HEK293T (cell line): ENCODE measurements around the gene AP2S1.
"Not testable (repeated sequence)": the region's sequence is repeated elsewhere in the genome, so short reads cannot be mapped to it uniquely, and the experiment has no call there.

Experiments used
- CTCF ChIA-PET: fragments of 350-600 bp; formaldehyde crosslinking; extraction: SDS; loops from one replicate; lab custom pipeline; 2021; ENCODE audit warnings: antibody characterized with exemption, inconsistent platforms; lab: Yijun Ruan, JAX
- POLR2A ChIA-PET: fragments of 350-600 bp; formaldehyde crosslinking; extraction: SDS; loops from one replicate; lab custom pipeline; 2020; ENCODE audit warnings: antibody characterized with exemption, inconsistent platforms; lab: Yijun Ruan, JAX
- DNase-seq: peaks from one replicate; pipeline ENCODE4 v3.0.0; 2012; ENCODE audit warnings: mixed read lengths; ENCODE audit errors: extremely low spot score
- ARNT ChIP-seq: fragments of 450-650 bp; IDR thresholded peaks from 2 replicates; pipeline ENCODE4 v1.6.1; 2017; ENCODE audit warnings: mild to moderate bottlenecking
- BHLHE40 ChIP-seq: fragments of 450-650 bp; IDR thresholded peaks from 2 replicates; pipeline ENCODE4 v1.6.1; 2016; ENCODE audit warnings: mild to moderate bottlenecking, moderate library complexity, borderline replicate concordance
- CTBP1 ChIP-seq: fragments of 450-650 bp; IDR thresholded peaks from 2 replicates; pipeline ENCODE4 v1.6.1; 2016; ENCODE audit warnings: borderline replicate concordance
- ELF4 ChIP-seq: fragments of 450-650 bp; IDR thresholded peaks from 2 replicates; pipeline ENCODE4 v1.6.1; 2017; ENCODE audit warnings: antibody characterized with exemption
- FOXA1 ChIP-seq: fragments of 450-650 bp; IDR thresholded peaks from 2 replicates; pipeline ENCODE4 v1.6.1; 2016; ENCODE audit warnings: mild to moderate bottlenecking
- FOXK2 ChIP-seq: fragments of 450-650 bp; IDR thresholded peaks from 2 replicates; pipeline ENCODE4 v1.6.1; 2016; ENCODE audit warnings: mild to moderate bottlenecking
- FOXM1 ChIP-seq: fragments of 450-650 bp; IDR thresholded peaks from 2 replicates; pipeline ENCODE4 v1.6.1; 2017; ENCODE audit warnings: mild to moderate bottlenecking, borderline replicate concordance
- HDGF ChIP-seq: fragments of 450-650 bp; IDR thresholded peaks from 2 replicates; pipeline ENCODE4 v1.6.1; 2017; ENCODE audit warnings: antibody characterized with exemption, borderline replicate concordance
- L3MBTL2 ChIP-seq: fragments of 450-650 bp; conservative IDR thresholded peaks from 2 replicates; pipeline ENCODE4 v1.6.1; 2016; ENCODE audit warnings: mild to moderate bottlenecking
- LEF1 ChIP-seq: fragments of 450-650 bp; IDR thresholded peaks from 2 replicates; pipeline ENCODE4 v1.6.1; 2017; ENCODE audit warnings: mild to moderate bottlenecking, borderline replicate concordance
- NFRKB ChIP-seq: fragments of 450-650 bp; IDR thresholded peaks from 2 replicates; pipeline ENCODE4 v1.6.1; 2016; ENCODE audit warnings: mild to moderate bottlenecking, moderate library complexity
- SP1 ChIP-seq: fragments of 450-650 bp; IDR thresholded peaks from 2 replicates; pipeline ENCODE4 v1.6.1; 2017
- SUZ12 ChIP-seq: fragments of 450-650 bp; IDR thresholded peaks from 2 replicates; pipeline ENCODE4 v1.6.1; 2016; ENCODE audit warnings: mild to moderate bottlenecking
- TARDBP ChIP-seq: fragments of 450-650 bp; IDR thresholded peaks from 2 replicates; pipeline ENCODE4 v1.6.1; 2016
- ZNF384 ChIP-seq: fragments of 450-650 bp; IDR thresholded peaks from 2 replicates; pipeline ENCODE4 v1.6.1; 2016
- TF ChIP-seq, protein P1 (sequence below): fragments of 450-650 bp; IDR thresholded peaks from 2 replicates; pipeline ENCODE4 v1.6.1; 2016

Gene AP2S1

DNA sequence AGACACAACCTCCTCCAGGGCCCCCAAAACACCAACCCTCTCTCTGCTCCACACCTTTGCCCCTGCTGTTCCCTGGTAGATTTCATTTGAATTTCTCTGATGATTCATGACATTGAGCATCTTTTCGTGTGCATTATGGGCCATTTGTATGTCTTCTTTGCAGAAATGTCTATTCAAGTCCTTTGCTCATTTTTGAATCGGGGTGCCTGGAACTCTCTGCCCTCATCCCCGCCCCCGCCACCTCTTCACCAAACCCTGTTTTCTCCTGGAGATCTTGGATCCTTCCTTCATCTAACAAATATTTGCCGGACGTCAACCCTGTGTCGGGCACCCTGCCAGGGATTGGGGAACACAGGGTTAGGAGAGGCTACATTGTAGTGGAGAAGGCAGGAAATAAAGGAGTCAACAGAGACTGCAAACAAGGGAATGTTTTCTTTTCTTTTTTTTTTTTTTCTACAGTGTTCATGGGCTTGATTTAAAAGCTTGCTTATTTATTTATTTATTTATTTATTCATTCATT, 36.7 kb downstream of the AP2S1 start:
- POLR2A ChIA-PET, result interaction anchor here (1.4 kb wide), 1 partner anchor 29 kb away, joined by 3 read pairs; no protein-coding TSS in a partner anchor
- CTCF ChIA-PET, result no interaction called here
- TF ChIP-seq FOXK2 (no peak), L3MBTL2 (no peak), BHLHE40 (no peak), FOXM1 (no peak), SUZ12 (no peak), ZNF384 (no peak), ELF4 (no peak), ARNT (no peak), FOXA1 (no peak), NFRKB (no peak)
- DNase-seq, result no peak

DNA sequence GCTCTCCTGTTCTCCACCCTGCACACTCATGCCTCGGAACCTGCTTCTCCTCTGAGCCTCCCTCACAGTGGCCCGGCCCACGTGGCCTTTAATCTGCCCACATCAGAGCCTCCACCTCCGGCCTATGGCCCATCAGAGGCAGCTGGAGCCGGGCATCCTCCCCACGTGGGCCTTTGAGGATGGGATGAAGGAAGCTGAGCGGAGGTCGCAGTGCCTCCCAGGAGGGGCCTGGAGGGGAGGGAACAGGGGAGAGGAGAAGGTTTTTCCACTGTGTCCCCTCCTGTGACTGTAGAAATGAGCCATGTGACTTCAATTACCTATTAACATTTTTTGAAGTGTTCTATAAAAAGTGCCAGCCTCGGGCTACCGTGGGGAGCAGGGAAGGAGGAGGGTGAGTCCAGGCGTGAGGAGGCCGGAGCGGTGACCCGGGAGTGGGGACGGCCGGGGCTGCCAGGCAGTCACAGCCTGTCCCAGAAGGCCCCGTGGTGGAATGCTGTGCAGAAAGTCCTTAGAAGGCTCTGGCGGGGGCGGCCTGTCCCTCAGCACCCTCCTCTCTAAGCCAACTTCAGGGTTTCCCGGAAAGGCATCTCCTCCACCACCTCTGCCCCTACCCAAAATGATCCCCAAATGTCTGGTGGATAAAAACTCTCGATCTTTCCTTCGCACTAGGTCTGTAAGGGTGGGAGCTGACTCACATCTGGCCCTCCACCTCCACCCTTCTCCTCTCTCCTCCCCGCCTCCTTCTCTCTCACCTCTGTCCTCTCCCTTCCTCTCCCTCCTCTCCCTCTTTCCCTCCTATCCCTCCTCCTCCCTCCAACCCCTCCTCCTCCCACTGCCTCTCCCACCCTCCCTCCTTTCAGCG, 37.4 kb downstream of the AP2S1 start:
- ChIA-PET POLR2A (interaction anchor here (1.4 kb wide), 1 partner anchor 28 kb away, joined by 3 read pairs; no protein-coding TSS in a partner anchor), CTCF (interaction anchor here (0.8 kb wide), 1 partner anchor 16 kb away, joined by 4 read pairs; no protein-coding TSS in a partner anchor)
- no peak for TF ChIP-seq SUZ12
- TF ChIP-seq HDGF, result no peak
- no peak for TF ChIP-seq ELF4
- no peak for TF ChIP-seq CTBP1
- TF ChIP-seq NFRKB, result no peak
- TF ChIP-seq SP1, result no peak
- TF ChIP-seq FOXA1, result no peak
- TF ChIP-seq LEF1, result no peak
- no peak for DNase-seq

DNA sequence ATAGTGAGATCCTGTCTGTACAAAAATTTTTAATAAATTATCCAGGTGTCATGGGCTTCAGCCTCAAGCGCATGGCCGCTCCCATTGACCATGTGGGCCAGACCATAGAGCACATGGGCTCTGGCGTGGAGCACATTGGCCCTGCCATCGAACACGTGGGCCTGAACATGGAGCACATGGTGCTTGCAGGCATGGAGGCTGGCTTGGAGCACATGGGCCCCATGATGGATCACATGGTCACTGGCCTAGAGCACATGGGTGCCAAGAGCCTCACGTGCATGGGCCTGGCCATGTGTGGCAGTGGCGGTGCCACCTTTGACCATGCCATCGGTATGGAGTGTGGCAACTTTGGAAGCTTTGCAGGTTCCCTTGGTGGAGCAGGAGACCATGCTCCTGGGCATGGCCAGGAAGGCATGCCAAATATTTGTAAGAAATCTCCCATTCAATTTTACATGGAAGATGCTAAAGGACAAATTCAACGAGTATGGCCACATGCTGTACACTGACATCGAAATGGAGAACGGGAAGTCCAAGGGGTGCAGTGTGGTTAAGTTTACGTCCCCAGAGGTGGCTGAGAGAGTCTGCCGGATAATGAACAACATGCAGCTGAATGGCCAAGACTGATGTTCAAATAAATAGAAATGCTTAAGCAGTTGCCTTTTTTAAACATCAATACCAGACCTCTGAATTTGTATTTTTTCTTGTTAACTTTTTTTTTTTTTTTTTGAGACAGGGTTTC, 40.9 kb downstream of the AP2S1 start:
- TF ChIP-seq TARDBP (no peak), HDGF (no peak), ZNF384 (no peak), CTBP1 (no peak), NFRKB (no peak), ELF4 (no peak), SUZ12 (no peak), SP1 (no peak), L3MBTL2 (no peak; the same call in 1 of the 2 replicates), FOXM1 (no peak), LEF1 (no peak), BHLHE40 (no peak), FOXA1 (no peak)
- TF ChIP-seq, protein P1, sequence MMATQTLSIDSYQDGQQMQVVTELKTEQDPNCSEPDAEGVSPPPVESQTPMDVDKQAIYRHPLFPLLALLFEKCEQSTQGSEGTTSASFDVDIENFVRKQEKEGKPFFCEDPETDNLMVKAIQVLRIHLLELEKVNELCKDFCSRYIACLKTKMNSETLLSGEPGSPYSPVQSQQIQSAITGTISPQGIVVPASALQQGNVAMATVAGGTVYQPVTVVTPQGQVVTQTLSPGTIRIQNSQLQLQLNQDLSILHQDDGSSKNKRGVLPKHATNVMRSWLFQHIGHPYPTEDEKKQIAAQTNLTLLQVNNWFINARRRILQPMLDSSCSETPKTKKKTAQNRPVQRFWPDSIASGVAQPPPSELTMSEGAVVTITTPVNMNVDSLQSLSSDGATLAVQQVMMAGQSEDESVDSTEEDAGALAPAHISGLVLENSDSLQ, result no peak
- DNase-seq, result no peak
- CTCF ChIA-PET, result interaction anchor here (0.6 kb wide), 1 partner anchor 1129 kb away, joined by 3 read pairs; no protein-coding TSS in a partner anchor
- POLR2A ChIA-PET, result interaction anchor here (1.2 kb wide), 1 partner anchor 21 kb away, joined by 3 read pairs; the partner anchor contains the start of gene SLC1A5

DNA sequence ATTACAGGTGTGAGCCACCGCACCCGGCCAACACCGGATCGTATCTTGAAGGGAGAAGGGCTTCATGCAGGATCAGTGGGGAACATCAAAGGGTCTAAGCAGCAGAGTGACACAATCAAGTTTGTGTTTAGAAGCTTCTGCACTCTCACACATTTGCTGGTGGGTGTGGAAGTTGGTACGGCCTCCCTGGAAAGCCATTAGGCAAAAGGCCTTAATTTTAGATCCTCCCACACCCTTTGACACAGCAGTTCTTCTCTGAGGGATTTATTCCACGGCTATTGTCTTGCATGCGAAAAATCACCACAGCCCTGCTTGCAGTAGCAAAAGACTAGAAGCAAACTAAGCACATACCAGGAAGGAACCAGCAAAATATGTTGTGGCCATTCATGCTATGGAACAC, 44.0 kb downstream of the AP2S1 start:
- POLR2A ChIA-PET, result interaction anchor here (2.1 to 2.4 kb wide), 2 partner anchors 19 to 21 kb away, joined by 5 to 6 read pairs; no protein-coding TSS in a partner anchor

DNA sequence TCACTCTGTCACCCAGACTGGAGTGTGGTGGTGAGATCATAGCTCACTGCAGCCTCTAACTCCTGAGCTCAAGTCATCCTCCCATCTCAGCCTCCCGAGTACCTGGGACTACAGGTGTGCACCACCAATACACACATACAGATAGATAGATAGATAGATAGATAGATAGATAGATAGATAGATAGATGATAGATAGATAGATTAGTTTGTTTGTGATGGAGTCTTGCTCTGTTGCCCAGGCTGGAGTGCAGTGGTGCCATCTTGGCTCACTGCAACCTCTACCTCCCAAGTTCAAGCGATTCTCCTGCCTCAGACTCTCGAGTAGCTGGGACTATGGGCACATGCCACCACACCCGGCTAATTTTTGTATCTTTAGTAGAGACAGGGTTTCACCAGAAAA, 46.2 kb downstream of the AP2S1 start:
- DNase-seq, result not testable (repeated sequence)
- ChIA-PET POLR2A (interaction anchor here (1.6 to 2.4 kb wide), 2 partner anchors 16 to 17 kb away, joined by 5 read pairs; partner anchors contain the start of gene SLC1A5), CTCF (interaction anchor here (1.2 kb wide), 1 partner anchor 18 kb away, joined by 4 read pairs; no protein-coding TSS in a partner anchor)

More for the DNA sequence above, 44.0 kb downstream of the AP2S1 start:
- DNase-seq, result no peak
- CTCF ChIA-PET, result no interaction called here
- TF ChIP-seq NFRKB (no peak), BHLHE40 (no peak), L3MBTL2 (no peak)

DNA sequence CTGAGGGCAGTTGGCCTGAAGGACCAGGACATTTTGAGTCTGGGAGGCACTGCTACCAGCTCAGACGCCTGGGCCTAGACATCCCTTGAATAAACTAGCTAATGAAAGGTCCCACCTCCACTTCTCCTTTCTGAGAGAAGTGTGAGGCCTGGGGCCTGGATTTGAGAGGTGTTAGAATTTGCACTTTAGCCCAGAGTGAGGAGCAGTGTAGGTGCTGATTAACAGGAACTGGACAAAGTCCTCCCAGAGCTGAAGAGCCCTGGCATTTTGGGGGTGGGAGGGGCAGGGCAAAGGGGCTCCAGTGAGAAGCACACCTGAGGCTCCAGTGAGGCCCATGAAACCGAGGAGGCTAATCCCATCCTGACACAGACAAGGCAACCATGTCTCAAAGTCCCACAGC, 47.1 kb downstream of the AP2S1 start:
- ChIA-PET CTCF (no interaction called here), POLR2A (no interaction called here)
- no peak for DNase-seq
- no peak for TF ChIP-seq CTBP1
- TF ChIP-seq TARDBP, result no peak
- TF ChIP-seq SUZ12, result no peak
- no peak for TF ChIP-seq BHLHE40
- TF ChIP-seq L3MBTL2, result no peak
- TF ChIP-seq FOXA1, result no peak
- TF ChIP-seq HDGF, result no peak
- TF ChIP-seq FOXM1, result no peak

DNA sequence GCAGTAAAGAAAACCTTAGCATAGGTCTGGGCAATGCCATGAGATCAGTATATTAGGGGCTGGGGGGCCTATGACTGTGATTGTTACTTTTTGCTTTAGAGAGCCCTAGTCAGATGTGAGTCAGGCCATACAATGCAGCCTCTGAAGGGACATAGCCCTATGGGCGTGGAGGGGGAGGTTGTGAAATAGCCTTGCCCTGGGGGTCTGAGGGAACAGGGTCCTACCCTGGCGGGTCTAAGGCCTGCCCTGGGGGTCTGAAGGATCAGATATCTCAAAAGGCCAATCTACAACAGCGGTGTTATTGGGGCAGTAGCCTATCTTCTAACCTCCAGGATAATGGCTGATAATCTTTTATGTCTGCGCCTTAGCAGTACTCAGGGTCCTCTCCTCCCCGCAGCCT, 48.5 kb downstream of the AP2S1 start:
- DNase-seq, result no peak
- TF ChIP-seq SP1 (no peak), FOXM1 (no peak), ARNT (no peak), ZNF384 (no peak), FOXK2 (no peak), BHLHE40 (no peak), CTBP1 (no peak)
- TF ChIP-seq, protein P1, result no peak
- POLR2A ChIA-PET, result no interaction called here
- CTCF ChIA-PET, result no interaction called here
